Tibial nerve (tissue), 4 donors: Measurements from ENCODE around the gene UBE2H.

Experiments
- CTCF ChIP-seq, 5 experiments: fragments of 200-600 bp in 3 of 5; fragments of 450-650 bp in 2 of 5; sonication (generic) in 3 of 5; IDR thresholded peaks; one replicate each; pipeline ENCODE4 v1.5.1; 2016 to 2019; ENCODE audit warnings: antibody characterized with exemption in 5 of 5, mild to moderate bottlenecking in 3 of 5, moderate library complexity in 2 of 5
- EP300 ChIP-seq, 2 donors: sonication (generic); formaldehyde crosslinking; IDR thresholded peaks; one replicate each; pipeline ENCODE4 v1.6.1; 2017; ENCODE audit warnings: antibody characterized with exemption in 2 of 2, mild to moderate bottlenecking in 1 of 2
- POLR2A ChIP-seq, 2 donors: fragments of 450-650 bp; IDR thresholded peaks; one replicate each; pipeline ENCODE4 v1.6.1; 2017; ENCODE audit warnings: antibody characterized with exemption in 2 of 2, mild to moderate bottlenecking in 2 of 2, moderate library complexity in 2 of 2

- no peak for TF ChIP-seq CTCF (IDR thresholded peaks at IDR 0.05)
- no peak for TF ChIP-seq POLR2A (IDR thresholded peaks at IDR 0.05)
- no peak for TF ChIP-seq EP300 (IDR thresholded peaks at IDR 0.05)
Measured at GRCh38 chr7:129796186-129796775, 156.5 kb downstream of the UBE2H start.
